IPS-NIHi7 (cell line): ENCODE measurements around the gene PTGFRN.

Source experiments
- DNase-seq: peaks from one replicate; pipeline ENCODE4 v3.0.0; 2012; ENCODE audit warnings: mixed read lengths; ENCODE audit errors: extremely low spot score

PTGFRN gene

GRCh38 chr1:116889380-116889779 lies 20.3 kb upstream of the PTGFRN start:
- no peak for DNase-seq

DNA sequence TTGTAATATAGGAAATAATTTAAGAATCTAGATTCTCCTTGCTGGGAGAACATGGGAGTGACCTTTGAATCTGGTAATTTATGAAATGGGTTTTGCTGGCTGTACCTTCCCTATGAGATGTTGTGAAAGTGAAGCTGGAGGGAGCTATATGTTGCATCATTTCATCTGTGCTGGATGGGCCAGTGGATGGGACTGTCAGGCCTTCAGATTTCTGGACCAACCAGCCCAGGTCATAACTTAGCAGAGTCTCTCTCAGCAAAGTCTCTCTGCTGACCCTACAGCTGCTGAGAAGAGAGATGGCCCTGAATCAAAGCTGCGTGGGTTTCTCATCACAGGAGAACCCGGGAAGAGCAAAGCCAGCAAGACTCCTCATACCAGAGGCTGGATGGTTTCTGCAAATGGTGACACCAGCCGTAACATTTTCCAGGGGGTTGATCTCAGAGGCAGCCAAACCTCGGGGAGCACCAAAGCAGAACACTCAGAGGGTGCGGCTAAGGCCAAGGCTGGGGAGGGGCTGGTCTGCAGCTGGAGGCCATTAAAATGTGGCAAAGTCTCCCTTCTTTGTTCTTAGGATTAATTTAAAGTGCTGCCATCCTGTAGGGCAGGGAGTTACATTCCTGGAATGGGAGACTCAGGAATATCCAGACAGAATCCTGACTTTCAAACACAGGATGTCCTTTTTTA lies 18.2 kb upstream of the PTGFRN start:
- no peak for DNase-seq

- no peak for DNase-seq
Observed at GRCh38 chr1:116895073-116895472, 14.6 kb upstream of the PTGFRN start.

DNA sequence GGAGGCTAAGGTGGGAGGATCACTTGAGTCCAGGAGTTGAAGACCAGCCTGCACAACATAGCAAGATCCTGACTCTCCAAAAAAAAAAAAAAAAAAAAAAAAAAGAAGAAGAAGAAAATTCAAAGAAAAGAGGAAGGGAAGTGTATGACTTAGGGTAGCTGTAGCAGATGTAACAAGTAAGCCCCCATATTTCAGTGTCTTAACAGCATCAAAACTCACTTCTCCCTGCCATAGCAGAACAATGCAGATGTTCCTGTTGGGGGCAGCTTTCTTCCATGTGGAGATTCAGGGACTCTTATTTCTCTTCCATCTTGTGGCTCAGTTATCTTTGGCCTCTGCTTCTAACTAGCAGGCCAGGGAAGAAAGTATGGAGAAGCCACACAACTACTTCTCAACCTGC lies 10.2 kb upstream of the PTGFRN start:
- no peak for DNase-seq

DNA sequence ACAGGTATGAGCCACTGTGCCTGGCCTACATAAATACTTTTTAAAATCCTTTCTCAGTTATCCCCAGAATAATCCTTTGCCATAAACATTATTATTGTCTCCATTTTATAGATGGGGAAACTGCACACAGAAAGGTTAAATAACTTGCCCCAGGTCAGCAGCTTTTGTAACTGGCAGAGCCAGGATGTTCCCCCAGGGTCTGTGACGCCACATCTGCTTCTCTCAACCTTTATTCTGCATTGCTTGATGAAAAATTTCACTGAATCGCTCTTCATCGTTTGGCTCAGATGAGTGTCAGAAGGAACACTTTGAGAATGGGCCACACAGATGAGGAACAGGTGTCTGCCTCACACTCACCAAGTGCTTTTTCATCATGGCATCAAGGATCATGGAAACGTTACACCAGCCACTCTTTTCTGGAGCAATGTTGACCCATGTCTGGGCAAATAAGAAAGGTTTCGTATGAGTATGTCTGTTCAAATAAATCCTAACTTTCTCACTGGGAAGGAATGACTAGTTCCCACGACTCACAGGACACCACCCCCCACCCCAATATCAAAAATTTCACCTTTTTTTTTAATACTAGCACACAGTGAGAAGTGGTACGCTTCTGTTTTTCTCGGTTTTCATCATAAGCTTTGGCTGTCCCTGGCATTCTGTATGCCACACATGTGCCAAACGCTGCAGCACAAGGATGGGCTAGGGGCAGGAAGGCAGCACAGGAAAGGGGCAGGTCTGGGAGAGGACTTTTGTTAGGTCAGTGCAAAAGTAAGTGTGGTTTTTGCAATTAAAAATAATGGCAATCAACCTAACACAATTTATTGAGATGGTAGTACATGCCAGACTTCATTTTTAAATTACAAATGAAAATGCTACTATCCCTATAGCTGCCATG lies 9.0 kb upstream of the PTGFRN start:
- no peak for DNase-seq

GRCh38 chr1:116902027-116902426 lies 7.7 kb upstream of the PTGFRN start:
- no peak for DNase-seq

DNA sequence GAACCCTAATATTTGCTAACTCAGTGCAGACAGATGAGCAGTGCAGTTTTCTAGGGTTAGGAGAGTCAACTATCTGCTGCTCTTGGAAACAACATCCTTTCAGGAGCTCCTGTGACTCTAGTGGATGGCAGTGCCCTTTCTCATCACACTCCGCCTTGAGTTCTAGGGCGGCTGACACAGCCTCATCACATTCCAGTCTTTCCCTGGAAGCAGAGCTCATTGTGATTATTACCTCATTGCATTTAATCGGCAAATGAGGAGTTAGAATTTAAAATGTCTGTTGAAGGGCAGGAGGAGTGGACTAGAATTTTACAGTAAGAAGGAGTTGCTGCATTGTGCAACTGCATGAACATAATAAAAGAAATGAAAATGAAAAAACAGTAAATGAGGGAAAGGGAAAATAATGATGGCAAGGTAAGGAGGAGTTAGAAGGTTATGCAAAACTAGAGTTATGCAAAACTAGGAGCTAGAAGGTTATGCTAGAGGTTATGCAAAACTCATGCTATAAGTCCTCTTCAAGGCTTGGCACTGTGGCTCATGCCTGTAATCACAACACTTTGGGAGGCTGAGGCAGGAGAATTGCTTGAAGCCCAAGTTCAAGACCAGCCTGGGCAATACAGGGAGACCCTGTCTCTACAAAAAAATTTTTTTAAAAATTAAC lies 6.9 kb upstream of the PTGFRN start:
- DNase-seq = no peak

DNA sequence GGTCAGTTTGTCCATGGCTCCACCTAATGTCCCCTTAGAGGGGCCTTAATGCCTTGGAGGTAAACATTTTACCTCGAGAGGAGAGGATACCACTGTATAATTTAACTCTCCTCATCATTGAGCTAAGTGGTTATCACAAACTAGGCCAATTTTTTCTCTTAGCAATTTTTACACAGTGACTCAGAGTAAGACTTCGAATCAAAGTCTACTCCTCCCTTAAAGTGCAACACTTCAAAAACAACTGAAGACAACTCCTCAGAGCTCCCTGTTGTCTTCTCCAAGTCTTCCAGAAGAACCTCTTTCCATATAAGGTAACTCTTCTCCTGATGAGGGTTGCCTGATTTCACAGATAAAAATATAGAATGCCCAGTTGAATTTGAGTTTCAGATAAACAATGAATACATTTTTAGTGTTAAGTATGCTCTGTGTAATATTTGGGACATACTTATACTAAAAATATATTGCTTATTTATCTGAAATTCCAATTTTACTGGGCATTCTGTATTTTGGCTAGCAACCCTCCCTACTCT lies 4.9 kb upstream of the PTGFRN start:
- DNase-seq = no peak

DNA sequence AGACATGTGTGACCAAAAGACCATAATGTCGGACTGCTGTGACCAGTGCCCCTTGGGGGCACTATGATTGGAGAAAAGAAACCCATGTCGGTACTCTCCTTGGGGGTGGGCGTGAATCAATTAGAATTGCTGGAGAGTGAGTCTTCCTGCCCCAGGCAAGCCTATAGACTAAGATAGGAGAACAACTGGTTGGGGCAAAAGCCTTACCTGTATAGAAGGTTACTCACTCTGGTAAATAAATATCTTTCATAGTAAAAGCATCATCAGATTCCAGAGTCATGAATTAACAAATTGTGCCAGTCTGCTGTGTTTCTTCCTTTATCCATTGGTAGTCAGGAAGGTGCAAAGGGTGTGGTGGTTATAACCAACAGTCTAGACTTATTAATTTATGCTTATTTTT lies 2.9 kb upstream of the PTGFRN start:
- DNase-seq = no peak

- no peak for DNase-seq
Observed at GRCh38 chr1:116907351-116907750, 2.4 kb upstream of the PTGFRN start.

DNA sequence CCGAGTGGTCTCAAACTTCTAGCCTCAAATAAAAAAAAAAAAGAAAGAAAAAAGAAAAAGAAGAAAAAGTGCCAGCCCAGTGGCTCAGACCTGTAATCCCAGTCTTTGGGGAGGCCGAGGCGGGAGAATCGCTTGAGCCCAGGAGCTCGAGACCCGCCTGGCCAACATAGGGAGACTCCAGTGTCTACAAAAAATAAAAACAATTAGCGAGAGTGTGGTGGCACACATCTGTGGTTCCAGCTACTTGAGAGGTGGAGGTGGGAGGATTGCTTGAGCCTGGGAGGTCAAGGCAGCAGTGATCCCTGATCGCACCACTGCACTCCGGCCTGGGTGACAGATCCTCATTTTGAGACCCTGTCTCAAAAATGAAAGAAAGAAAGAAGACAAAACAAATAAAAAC lies 1.4 kb upstream of the PTGFRN start:
- DNase-seq = no peak

DNA sequence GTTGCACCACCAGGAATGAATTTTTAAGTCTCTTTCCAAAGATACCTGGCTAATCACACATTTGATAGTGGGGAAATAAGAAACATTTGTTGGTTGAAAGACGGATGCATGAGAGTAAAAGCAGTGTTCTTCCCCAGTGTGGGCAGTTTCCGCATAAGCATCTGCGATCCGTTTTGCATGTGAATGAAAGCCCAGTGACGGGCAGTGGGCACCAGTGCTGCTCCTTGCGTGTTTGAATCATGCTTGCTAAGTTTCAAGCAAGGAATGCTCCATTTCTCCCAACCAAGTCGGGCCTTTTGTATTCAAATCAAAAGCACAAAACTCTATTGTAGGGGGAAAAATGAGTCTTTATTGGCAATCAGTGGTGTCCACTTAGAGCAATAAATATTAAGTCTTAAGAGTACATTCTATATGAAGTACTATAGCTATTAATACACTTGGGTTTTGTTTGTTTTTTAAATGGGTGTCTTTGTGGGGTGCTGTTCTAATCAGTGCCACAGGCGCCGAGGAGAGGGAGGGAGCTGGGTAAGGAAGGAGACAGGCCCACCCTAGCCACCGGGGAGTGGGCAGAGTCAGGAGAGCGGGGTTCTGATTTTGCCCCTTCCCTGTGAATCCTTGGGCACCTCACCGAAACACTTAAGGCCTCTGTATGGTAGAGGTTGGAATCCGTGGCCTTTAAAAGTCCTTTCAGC lies 750 bp upstream of the PTGFRN start:
- no peak for DNase-seq

DNA sequence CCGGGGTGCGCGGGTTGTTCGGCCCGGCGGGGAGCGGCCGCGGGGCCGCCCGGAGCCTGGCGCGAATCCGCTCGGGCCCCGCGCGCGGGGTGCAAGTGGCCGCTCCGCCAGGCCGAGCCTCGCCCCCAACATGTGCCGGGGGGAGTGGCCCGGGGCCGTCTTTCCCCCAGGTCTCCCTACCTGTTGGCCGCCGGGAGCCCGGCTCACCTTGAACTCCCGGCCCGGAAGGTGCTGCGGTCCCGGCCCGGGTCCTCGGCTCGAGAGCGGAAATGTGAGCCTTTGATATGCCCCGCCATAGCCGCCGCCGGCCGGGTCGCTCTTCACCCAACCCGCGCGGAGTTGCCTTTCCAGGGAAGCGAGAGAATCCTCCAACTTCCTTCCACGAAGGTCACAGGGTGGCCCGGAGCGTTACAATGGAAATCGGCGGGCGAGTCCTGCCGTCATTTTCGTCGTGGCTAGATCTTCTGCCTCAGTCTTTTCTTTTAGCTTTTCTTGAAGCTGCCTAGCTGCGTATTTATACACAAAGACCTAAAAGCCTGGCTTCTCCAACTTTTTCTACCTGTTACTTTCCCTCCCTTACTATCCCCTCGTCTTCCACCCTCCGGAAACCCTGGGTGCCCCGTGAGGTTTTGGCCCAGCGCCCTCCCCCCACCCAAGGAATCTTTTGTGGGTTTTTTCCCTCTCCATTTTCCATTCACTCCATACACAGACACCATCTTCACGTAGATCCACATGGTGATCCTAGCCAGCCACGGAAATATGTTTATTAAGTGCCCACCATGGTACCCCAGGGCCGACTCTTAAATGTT lies 867 bp downstream of the PTGFRN start:
- peak; percentile 65 for DNase-seq

DNA sequence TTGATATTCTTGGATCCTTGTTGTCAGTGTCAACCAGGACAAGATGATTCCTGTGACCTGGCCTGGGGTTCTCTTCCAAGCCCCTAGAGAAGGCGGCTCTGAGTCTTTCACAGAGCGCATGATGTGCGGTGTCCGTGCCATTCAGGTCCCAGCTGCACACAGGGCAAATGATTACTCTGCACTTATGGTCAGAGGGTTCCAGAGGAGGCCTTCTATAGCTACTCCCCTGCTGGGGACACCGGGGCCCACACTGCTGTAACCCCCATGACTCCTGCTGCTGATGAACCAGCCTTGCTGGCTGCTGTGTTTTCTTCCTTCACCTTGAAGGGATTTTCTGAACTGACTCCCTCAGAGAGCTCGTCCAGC lies 1.5 kb downstream of the PTGFRN start:
- no peak for DNase-seq

- DNase-seq = no peak
Observed at GRCh38 chr1:116911779-116912469, 2.2 kb downstream of the PTGFRN start.

DNA sequence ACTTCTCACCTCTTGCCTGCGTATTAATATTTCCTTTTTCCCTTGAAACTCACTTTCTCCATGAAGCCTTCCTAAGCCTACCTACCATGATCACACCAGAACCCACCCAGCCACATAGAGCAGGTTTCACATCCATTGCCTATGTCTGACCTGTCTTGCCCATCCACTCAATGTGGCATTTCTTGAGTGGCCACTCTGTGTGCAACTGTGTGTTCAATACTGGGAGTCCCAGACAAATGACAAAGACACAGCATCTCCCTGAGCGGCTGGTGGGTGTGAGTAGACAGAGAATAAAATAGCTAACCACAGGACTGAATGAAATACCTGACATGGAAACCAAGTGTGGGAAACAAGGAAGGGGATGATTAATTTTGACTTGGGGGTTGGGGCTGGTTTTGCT lies 3.1 kb downstream of the PTGFRN start:
- no peak for DNase-seq

GRCh38 chr1:116913941-116914340 lies 4.2 kb downstream of the PTGFRN start:
- DNase-seq = no peak

- no peak for DNase-seq
Observed at GRCh38 chr1:116914667-116915066, 5.0 kb downstream of the PTGFRN start.

- DNase-seq = no peak
Observed at GRCh38 chr1:116915086-116915661, 5.5 kb downstream of the PTGFRN start.

GRCh38 chr1:116916002-116916401 lies 6.3 kb downstream of the PTGFRN start:
- DNase-seq = no peak
